SIG-M5 treated with dmso at 0.1 percent for 504 hours (cell line): ENCODE measurements around the gene ZNF827.

Source experiments
- DNase-seq: peaks from one replicate; lab custom pipeline; 2025; ENCODE audit not compliant: unreplicated experiment; lab: John Stamatoyannopoulos, UW

The ZNF827 gene

GRCh38 chr4:145760961-145761929, 177.4 kb downstream of the ZNF827 start:
- DNase-seq: no peak

- DNase-seq: no peak
These were observed 178.4 kb downstream of the ZNF827 start for GRCh38 chr4:145760176-145760575.

GRCh38 chr4:145757188-145757587, 181.4 kb downstream of the ZNF827 start:
- no peak for DNase-seq

- DNase-seq: no peak
These were observed 182.4 kb downstream of the ZNF827 start for GRCh38 chr4:145756244-145756643.

GRCh38 chr4:145755802-145756201, 182.8 kb downstream of the ZNF827 start:
- no peak for DNase-seq

- DNase-seq: no peak
These were observed 195.0 kb downstream of the ZNF827 start for GRCh38 chr4:145743641-145744040.

GRCh38 chr4:145740806-145741205, 197.8 kb downstream of the ZNF827 start:
- DNase-seq: no peak

GRCh38 chr4:145739845-145740244, 198.8 kb downstream of the ZNF827 start:
- DNase-seq: no peak

- DNase-seq: peak; percentile 3
These were observed 202.3 kb downstream of the ZNF827 start for GRCh38 chr4:145736241-145736831.

- no peak for DNase-seq
These were observed 202.8 kb downstream of the ZNF827 start for GRCh38 chr4:145735827-145736226.

GRCh38 chr4:145735347-145735675, 203.3 kb downstream of the ZNF827 start:
- peak; percentile 5 for DNase-seq

GRCh38 chr4:145734576-145735346, 203.9 kb downstream of the ZNF827 start:
- DNase-seq: peak; percentile 39

- no peak for DNase-seq
These were observed 204.6 kb downstream of the ZNF827 start for GRCh38 chr4:145734031-145734430.

- DNase-seq: peak; percentile 72
These were observed 205.4 kb downstream of the ZNF827 start for GRCh38 chr4:145732895-145733880.

GRCh38 chr4:145732001-145732815, 206.4 kb downstream of the ZNF827 start:
- no peak for DNase-seq

- no peak for DNase-seq
These were observed 207.6 kb downstream of the ZNF827 start for GRCh38 chr4:145731028-145731427.

- no peak for DNase-seq
These were observed 208.6 kb downstream of the ZNF827 start for GRCh38 chr4:145730026-145730425.

GRCh38 chr4:145723336-145723735, 215.3 kb downstream of the ZNF827 start:
- DNase-seq: no peak

GRCh38 chr4:145722561-145722960, 216.1 kb downstream of the ZNF827 start:
- DNase-seq: no peak

GRCh38 chr4:145720656-145721055, 218.0 kb downstream of the ZNF827 start:
- no peak for DNase-seq
